ENCODE results near the gene NOL4L.

NOL4L gene

GRCh38 chr20:32537657-32538525, 47.2 kb downstream of the NOL4L start:
- DNase-seq, result no peak

DNA sequence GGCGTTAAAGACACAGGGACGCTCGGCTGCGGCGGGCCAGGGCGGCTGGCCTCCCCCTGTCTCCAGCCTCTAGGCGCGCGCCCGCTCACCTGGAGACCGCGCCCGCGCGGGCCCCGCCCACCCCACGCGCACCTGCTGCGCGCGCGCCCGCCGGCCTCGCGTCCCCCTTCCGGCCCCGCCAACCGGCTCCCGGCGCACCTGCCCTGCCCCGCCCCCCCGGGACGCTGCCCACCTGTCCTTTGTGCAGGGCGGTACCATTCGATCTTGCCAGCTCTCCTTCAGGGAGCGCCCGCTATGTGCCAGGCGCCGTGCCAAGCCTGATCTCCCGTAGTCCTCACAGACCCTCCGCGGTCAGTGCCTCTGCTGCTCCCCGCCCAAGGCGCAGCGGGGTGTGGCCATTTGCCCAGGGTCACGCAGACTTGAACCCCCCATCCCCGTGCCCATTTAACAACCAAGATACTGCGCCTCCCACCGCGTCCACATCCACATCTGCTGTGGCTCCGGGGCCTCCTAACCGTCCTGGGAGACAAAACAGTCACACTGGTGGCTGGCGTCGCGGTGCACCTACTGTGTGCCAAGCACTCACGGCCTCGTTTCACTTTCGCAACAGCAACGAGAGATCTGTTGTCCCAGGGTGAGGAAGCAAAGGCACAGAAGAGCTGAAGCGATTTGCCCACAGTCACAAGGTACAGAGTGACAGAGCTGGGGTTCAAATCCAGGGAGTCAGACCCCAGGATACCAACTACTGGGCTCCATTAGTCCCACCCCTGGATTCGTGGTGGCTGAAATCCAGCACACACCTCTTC, 48.1 kb downstream of the NOL4L start:
- DNase-seq, result peak; percentile 45

DNA sequence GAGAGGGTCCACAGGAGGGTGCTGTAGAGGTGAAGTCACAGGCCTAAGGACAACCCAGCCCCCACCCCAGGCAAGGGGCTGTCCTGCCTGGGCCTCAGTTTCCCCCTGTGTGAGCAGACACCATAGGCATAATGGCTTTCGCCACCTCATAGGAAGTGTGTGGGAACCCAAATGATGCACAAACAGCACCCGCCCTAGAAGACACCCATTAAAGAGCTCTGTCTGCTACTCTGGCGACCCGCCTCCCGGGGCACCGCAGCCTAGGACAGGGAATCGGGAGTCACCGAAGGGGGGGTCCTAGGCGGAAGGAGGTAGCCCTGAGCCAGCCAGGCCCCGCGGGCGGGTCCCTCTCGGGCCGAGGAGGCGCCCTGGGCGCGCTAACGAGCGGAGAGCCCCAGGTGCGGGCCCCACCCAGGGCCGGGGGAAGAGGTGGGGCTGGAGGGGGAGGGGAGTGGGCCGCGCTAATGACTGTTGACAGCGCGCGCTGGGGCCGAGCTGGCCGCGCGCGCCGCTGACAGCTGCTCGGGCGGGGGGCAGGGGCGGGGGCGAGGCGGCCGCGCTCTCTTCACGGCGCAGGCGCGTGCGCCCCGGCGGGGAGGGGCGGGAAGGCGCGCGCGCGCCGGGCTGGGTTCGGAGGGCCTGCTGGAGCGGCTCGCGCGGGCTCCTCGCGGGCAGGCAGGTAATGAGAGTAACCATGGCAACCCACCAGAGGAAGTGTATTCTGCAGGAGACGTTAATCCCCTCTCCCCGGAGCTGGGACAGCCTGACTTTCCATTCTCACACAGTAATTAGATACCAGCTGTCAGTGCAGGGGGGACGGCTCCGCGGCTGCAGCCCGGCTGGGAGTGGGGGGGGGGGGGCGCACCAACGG, 48.9 kb downstream of the NOL4L start:
- DNase-seq, result peak; percentile 61

DNA sequence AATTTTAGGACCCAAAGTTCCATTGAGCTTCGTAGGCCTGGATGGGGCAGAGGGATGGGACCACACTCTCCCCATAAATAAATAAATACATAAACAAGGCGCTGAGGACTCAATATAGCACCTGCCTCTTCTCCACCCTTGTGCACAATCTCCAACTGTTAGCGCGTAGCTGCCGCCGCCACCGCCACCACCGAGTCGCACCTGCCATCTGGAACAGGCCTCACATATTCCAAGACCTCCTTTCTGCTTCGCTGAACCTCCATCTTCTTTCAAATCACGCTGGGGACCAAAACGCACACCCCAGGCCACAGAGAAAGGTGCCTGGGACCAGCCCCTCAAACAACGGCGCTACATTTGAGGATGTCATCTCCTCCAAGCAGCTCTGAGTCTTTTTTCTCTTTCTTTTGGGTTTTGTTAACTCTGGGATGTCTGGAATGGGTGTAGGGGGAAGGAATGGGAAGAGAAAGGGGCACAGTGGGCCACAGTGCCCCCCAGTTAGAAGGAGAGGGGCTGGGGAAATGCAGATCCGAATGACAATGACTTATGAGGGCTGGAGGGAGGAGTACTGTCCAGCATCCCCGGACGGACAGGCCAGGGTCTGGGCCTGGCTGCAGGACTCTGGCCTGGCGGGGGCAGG, 49.7 kb downstream of the NOL4L start:
- no peak for DNase-seq

DNA sequence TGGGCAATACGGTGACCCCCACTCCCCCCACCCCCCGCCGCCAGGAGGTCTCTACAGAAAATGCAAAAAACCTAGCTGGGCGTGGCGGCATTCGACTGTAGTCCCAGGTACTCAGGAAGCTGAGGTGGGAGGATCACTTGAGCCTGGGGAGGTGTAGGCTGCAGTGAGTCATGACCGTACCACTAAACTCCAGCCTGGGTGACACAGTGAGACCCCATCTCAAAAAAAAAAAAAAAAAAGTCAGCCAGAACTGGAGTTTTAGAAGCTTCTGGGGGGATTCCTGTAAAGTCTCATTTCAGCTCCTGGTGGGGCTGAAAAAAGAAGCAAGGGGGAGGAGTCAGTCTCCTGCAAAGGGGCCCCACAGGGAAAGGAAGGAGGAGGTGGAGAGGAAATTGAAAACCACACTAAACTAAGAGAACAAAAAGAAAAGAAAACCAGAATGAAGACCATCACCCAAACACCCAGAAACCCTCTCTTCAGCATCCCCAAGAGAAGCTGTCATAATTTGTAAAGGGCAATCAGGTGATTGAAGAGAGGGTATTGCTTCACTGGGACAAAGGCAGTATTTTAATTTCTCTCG, 50.4 kb downstream of the NOL4L start:
- peak; percentile 59 for DNase-seq

GRCh38 chr20:32533732-32534131, 51.4 kb downstream of the NOL4L start:
- DNase-seq, result no peak

GRCh38 chr20:32532246-32532645, 52.9 kb downstream of the NOL4L start:
- DNase-seq, result no peak

DNA sequence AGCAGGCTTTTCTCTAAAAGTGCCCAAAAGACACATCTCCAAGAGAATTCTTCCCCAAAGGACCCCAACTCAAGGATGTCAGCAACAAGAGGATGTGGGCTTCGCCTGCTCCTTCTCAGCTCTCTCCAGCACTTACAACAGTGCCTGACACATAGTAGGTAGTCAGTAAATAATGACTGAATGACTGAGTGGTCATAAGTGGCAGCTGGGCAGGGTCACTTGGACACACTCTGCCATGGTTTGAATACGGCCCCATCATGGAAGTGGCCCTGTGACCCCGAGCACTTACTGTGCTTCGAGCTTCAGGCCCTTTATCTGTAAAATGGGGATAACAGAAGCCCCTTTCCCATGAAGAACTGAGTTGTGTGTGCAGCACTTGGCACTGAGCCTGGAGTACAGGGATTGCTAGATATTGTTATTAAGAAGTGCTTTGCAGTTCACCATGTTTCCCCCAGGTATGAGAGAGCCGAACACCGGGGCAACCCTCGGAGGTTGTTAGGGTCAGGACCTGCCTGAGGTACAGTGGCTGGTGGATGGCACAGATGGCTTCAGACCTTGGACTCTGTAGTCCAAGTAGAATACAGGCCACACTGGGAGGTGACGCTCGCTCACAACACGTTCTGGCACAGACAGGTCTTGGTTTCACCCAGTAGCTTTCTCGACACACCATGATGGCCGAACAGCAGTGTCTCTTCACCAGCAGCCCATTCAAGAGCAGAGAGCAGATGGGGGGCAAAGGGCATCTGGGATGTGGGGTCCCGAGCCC, 56.0 kb downstream of the NOL4L start:
- DNase-seq, result no peak

DNA sequence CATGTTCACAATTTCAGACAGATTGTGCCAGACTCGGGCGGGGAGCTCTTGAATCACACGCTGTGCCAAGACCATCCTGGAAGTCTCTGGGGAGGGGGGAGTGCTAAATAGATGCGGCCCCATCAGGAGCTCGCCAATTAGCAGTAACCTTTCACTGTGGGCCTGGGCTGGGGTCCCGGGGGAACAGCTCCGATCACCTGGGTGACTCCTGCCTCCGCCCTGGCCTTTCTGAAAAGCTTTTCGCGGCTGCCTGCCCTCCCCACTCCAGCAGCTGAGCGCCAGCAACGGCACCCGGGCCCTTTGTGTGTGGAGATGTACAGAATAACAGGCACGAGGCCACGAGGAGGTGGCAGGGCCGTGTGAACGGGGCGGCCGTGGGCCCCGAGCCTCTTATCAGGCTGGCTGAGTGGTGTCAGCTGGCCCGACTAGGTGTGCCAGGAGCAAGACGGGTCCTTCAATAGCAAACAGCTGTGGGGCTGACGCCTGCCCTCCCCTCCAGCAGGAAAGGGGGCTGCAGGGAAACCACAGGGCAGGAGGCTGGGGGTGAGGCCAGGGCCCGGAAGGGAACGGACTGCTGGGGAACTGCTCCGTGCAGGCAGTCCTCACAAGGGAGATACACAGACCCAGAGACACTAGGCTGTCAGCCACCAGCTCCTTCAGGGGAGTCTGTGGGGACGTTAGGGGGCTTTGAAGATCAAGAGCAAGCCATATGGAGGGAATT, 56.8 kb downstream of the NOL4L start:
- DNase-seq, result no peak

DNA sequence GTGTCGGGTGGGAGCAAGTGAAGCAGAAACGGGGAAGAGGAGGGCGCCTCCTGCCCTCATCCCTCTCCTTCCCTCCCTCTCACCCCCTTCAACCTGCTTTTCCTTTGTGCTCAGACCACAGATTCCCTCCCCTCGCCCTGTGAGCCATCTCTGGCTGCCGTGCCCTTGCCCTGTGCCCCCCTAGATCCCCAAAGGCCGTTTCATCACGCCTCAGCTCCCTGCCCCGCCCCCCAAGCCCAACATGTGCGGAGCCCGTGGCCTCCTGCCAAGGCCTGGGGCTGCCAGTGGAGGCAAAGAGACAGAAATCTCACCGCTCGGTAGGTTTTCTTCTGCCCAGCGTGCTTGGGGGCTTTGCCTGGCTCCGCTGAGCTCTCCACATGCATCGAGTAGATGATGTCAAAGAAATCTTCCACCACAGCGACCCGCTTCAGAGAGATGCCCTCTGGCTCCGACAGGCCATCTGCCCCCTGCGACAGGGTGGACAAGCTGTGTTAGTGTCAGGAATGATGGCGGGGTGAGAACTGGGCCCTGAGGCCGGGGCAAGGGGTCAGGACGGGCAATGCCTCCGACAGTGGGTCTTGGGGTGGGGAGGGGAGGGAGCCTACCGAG, 57.6 kb downstream of the NOL4L start:
- DNase-seq, result no peak

DNA sequence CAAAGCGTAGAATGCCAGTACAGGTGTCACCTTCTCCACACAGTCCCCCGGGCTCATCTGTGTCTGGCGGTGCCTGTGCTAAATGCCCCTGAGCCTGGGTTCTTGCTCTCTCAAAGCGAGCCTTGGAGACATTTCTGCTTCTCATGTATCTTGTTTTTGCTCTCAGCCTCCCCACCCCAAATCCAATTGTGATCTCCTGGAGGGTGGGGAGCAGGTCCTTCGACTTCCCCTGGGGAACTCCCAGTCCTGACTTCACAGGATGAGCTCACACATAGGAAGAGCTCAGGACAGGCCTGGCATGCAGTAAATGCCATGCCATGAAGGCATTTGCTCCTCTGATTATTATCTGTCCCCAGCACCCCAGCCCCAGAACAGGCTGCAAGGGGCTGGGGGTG, 58.1 kb downstream of the NOL4L start:
- no peak for DNase-seq

DNA sequence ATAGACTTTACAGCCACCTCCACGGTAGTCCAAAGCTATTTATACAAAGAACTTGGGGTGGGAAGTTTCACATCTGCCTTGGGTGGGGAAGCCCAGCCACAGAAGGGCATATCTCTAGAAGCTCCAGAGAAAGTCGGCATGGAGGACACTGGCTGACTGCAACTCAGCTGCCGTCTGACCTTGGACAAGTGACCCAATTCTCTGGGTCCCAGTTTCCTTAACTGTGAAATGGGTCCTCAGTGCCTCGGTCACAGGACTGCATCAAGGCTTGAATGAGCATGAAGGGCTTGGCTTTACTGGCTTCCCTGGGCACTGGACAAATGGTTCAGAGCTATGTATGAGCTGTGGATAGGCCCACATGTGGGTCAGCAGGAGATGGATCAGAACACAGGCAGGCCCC, 58.6 kb downstream of the NOL4L start:
- DNase-seq, result no peak

- no peak for DNase-seq
Measured at GRCh38 chr20:32526125-32526524, 59.0 kb downstream of the NOL4L start.

DNA sequence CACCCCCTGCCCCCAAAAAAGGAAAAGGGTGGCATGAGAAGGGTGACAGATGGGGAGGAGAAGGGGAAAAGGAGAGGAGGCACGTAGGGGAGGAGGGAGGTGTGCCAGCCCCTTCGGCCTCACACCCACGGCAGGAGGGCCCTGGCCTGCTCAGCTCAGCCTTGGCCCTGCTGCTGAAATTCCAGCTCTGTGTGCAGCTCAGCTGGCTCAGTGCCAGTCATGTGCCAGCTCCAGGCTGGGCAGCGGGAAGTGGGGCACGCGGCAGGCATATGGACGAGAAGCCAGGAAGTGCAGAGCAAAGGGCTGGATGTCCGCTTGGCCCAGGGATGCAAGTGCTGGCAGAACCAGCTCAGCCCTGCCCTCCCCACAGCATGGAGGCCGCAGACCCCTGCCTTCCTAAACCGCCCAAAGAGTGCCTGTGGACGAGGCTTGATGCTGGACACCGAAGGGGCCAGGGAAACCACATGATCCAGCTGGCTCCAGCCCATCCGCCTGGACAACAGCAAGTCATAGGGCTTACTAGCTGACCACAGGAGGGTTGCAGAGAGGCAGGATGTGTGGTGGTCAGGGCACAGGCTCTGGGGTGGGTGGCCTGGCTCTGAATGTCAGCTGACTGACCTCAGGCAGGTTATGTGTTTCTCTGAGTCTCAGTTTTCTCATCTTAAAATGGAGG, 60.2 kb downstream of the NOL4L start:
- no peak for DNase-seq

DNA sequence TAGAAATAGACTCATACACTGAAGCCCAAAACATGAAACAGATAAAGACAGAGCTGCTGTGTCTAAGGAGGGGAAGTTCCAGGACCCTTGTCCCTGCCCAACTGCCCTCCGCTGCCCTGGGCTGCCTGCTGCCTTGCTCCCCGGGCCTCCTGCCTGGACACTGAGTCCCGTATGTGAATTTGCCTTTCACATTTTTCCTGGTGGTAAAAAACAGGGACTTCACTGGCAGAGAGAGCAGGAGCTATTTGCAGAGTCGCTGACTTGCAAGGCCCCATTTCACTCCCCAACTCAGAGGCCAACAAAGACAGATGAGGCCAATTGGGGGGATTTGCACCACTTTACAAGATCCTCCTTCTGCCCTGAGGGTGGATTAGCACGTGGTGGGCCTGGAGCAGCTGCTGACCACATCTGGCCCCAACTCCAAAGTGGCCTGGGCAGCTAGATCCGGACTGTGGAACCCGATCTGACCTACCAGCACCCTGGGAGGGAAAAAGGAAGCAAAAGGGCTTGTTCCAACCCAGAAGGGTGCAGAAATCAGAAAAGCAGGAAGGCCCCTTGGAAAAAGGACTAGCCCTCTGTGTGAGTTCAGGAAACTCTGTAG, 61.4 kb downstream of the NOL4L start:
- DNase-seq, result no peak

DNA sequence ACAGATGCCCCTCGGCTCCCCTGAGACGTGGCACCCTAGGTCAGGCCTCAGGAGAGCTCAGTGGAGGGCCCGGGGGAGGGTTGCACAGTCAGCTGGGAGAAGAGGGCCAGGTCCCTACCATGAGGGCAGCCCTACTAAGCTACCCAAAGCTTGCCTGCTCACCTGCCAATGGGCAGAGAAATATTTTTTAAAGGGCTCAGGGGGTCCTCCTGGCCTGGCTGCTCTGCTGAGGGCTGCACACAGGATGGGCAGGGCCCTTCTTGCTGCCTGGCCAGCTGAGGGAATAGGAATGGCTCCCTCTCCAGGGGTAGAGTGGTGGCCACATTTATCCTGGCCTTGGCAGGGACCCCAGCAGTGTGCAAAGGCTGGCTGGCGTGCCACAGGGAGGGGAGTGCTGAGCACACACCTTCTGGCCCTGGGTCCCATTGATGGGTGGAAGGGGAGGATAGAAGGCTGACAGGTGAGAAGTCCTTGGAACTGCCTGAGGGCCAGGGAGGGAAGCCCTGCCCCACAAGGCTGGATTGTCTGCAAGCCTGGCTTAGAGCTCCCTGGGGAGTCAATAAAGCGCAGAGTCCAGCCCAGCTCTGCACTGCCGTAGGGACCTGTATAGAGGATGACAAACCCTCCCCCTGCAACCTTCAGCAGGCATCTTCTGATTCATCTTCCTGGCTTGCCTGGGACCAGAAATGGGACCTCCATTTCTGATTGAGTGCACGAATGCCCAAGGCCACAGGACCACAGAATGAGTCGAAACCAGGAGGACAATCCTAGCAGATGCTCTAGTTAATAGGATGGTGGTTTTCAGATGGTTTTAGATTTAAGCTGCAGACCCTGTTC, 62.1 kb downstream of the NOL4L start:
- DNase-seq, result no peak

DNA sequence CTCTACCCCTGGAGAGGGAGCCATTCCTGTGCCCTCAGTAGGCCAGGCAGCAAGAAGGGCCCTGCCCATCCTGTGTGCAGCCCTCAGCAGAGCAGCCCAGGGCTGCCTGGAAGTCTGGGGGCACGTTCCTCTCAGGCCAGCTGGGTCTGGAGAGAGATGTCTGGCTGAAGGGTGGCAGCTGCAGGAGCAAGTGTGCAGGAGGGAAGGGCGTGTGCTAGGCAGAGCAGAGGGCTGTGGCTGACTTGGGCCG, 62.7 kb downstream of the NOL4L start:
- no peak for DNase-seq

DNA sequence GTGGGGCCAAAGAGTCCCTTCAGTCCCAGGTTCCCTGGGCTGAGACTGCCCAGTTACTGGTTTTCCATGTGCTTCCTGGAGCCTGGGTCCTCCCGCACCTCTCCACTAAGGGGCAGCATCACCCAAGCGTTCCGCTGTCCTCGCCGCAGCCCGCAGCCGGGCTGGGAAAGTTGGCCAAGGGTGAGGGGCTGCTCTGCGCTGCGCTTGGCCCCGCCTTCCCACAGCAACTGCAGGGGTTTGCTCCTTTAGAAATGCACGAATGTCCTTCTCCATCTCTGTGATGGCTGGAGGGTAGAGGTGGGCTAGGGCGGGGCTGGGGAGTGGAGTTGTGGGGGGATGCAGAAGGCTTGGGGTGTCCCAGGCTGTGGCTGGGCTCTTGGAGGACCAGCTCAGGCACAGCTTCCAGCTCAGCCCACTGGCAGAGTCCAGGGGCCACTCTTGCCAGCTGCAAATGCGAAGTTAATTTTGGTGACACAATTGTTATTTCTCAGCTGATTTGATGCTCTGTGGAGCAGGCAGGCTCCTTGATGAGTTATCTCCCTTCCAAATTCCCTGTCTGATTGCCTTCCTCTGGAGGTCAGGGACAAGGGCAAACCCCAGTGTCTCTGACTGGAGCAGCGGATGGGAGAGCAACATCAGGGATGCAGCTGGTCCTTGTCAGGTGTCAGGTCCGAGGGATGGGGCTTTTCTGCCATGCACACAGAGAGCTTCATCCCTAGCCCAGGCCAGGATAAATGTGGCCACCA, 63.2 kb downstream of the NOL4L start:
- DNase-seq, result peak; percentile 75
